Keratinocyte (primary cell): ENCODE data around the gene ELAVL3. TPM values are rescaled to one million over a fixed set of nuclear protein-coding genes. Genes with fewer than 3 reads are reported as not detected.

ENCODE experiments used
- DNase-seq: peaks from one replicate; pipeline ENCODE4 v3.0.0-alpha.2; 2011; ENCODE audit warnings: low read depth, missing footprints, low spot score
- FAIRE-seq: peaks from 2 replicates; lab custom pipeline; 2011; peaks lifted over from hg19 to GRCh38; lab: Jason Lieb, UNC
- H2AFZ ChIP-seq: 2 replicates; pipeline ENCODE4 v1.6.0; 2012; ENCODE audit warnings: low read length, control low read depth, inconsistent platforms; ENCODE audit not compliant: control insufficient read depth
- H3K27ac ChIP-seq: 2 replicates; pipeline ENCODE4 v1.5.1; 2011; ENCODE audit warnings: low read length; ENCODE audit not compliant: control insufficient read depth, insufficient read depth
- H3K27me3 ChIP-seq: 3 replicates; pipeline ENCODE4 v1.6.0; 2011; ENCODE audit warnings: low read length; ENCODE audit not compliant: control insufficient read depth, insufficient read depth; ENCODE audit errors: extremely low read depth
- H3K36me3 ChIP-seq, 2 experiments: 2 replicates in 1 of 2; 3 replicates in 1 of 2; pipeline ENCODE4 v1.5.1; 2011; ENCODE audit warnings: low read length in 2 of 2, mild to moderate bottlenecking in 1 of 2; ENCODE audit not compliant: control insufficient read depth in 2 of 2, insufficient read depth in 2 of 2; ENCODE audit errors: extremely low read depth in 1 of 2
- H3K4me1 ChIP-seq: 3 replicates; pipeline ENCODE4 v1.5.1; 2011; ENCODE audit warnings: low read length; ENCODE audit not compliant: control insufficient read depth, insufficient read depth; ENCODE audit errors: extremely low read depth
- H3K4me2 ChIP-seq: 3 replicates; pipeline ENCODE4 v1.6.0; 2011; ENCODE audit warnings: low read depth, low read length; ENCODE audit not compliant: control insufficient read depth, insufficient read depth; ENCODE audit errors: extremely low read depth
- H3K4me3 ChIP-seq, 3 experiments: fragments of 200-600 bp in 1 of 3; sonication (generic) in 1 of 3; 2 replicates in 2 of 3; 3 replicates in 1 of 3; pipeline ENCODE4 v1.5.1; 2011 to 2016; ENCODE audit warnings: low read length in 3 of 3, mild to moderate bottlenecking in 3 of 3, control low read depth in 2 of 3, inconsistent platforms in 1 of 3, low read depth in 1 of 3, mixed read lengths in 1 of 3, mixed run types in 1 of 3, moderate library complexity in 1 of 3; ENCODE audit not compliant: control insufficient read depth in 2 of 3, insufficient read depth in 2 of 3; ENCODE audit errors: extremely low read depth in 1 of 3
- H3K79me2 ChIP-seq: 2 replicates; pipeline ENCODE4 v1.6.0; 2012; ENCODE audit warnings: low read length; ENCODE audit not compliant: control insufficient read depth, insufficient read depth
- H3K9ac ChIP-seq: 3 replicates; pipeline ENCODE4 v1.6.0; 2011; ENCODE audit warnings: low read length; ENCODE audit not compliant: control insufficient read depth, insufficient read depth; ENCODE audit errors: extremely low read depth
- H3K9me1 ChIP-seq: 3 replicates; pipeline ENCODE4 v1.6.0; 2011; ENCODE audit warnings: low read length; ENCODE audit not compliant: control insufficient read depth, insufficient read depth; ENCODE audit errors: extremely low read depth
- H3K9me3 ChIP-seq: 2 replicates; pipeline ENCODE4 v1.5.1; 2012; ENCODE audit warnings: low read depth, low read length; ENCODE audit not compliant: control insufficient read depth
- H4K20me1 ChIP-seq: 3 replicates; pipeline ENCODE4 v1.6.0; 2011; ENCODE audit warnings: low read length; ENCODE audit not compliant: control insufficient read depth, insufficient read depth; ENCODE audit errors: extremely low read depth
- CTCF ChIP-seq, 3 experiments: IDR thresholded peaks in 1 of 3; conservative IDR thresholded peaks in 1 of 3; optimal IDR thresholded peaks in 1 of 3; 2 replicates in 2 of 3; 3 replicates in 1 of 3; pipeline versions ENCODE3 to v1.5.1; 2011; ENCODE audit warnings: low read length in 3 of 3, mild to moderate bottlenecking in 3 of 3, moderate library complexity in 2 of 3, control low read depth in 1 of 3, inconsistent platforms in 1 of 3; ENCODE audit not compliant: insufficient read depth in 2 of 3; ENCODE audit errors: extremely low read depth in 1 of 3
- EZH2 ChIP-seq: IDR thresholded peaks from one replicate; pipeline ENCODE4 v1.6.1; 2012; ENCODE audit warnings: inconsistent platforms, mild to moderate bottlenecking, low read length, moderate library complexity
- dilution Hi-C: fragments of 300-500 bp; cut with MboI; formaldehyde crosslinking; loops from one replicate; pipeline ENCODE4 v1.7.0; 2020; ENCODE audit warnings: low sequenced_read_pairs; ENCODE audit not compliant: extremely low pct_ligation_motif_present
- polyA plus RNA-seq, 5 experiments: library from polyadenylated mRNA; depleted of rRNA in 3 of 5; stranded (reverse) in 3 of 5; stranded (forward) in 1 of 5; unstranded in 1 of 5; fragments of >200 nt; gene quantifications; 1 replicate in 1 of 5; 2 replicates in 3 of 5; 3 replicates in 1 of 5; pipeline versions ENCODE4 v1.2.1 to v1.2.3, GENCODE V29; 2011 to 2012; ENCODE audit warnings: missing spikeins in 2 of 5, low read depth in 1 of 5, low replicate concordance in 1 of 5

ELAVL3 gene
- polyA plus RNA-seq, 1 donor (not counting 4 experiments of a cell fraction or from before 2014, with no cell fraction given), result not detected

- Histone ChIP-seq H3K9me1 (no peaks in the 10 kb centered on the region), H3K79me2 (no peaks in the 10 kb centered on the region), H3K9me3 (no peaks in the 10 kb centered on the region), H3K4me2 (no peak overlapping the region), H2AFZ (no peak overlapping the region), H3K27me3 (peaks cover 20% of the 10 kb centered on the region), H3K27ac (no peak overlapping the region), H3K9ac (no peak overlapping the region), H3K4me3 (no peak overlapping the region), H3K4me1 (peaks cover 15% of the 10 kb centered on the region), H3K36me3 (no peaks in the 10 kb centered on the region), H4K20me1 (no peaks in the 10 kb centered on the region)
- no peak for FAIRE-seq
- dilution Hi-C loops, result no loop called here
- DNase-seq, result no peak
- TF ChIP-seq EZH2 (no peak), CTCF (optimal IDR thresholded peaks at IDR 0.05 in 1 of 3, IDR thresholded peaks at IDR 0.05 in 1 of 3, conservative IDR thresholded peaks at IDR 0.05 in 1 of 3; ENCODE audit: extremely low read depth in 1 of 3, insufficient read depth in 2 of 3, low read length in 3 of 3) (no peak)
These were observed 54.2 kb downstream of the ELAVL3 start for GRCh38 chr19:11426656-11427055.

GRCh38 chr19:11425719-11426457, 55.0 kb downstream of the ELAVL3 start:
- dilution Hi-C loops, result no loop called here
- no peak for DNase-seq
- H3K9me3 ChIP-seq, result no peaks in the 10 kb centered on the region
- H3K36me3 ChIP-seq, result no peaks in the 10 kb centered on the region
- H3K79me2 ChIP-seq, result no peaks in the 10 kb centered on the region
- no peak overlapping the region for H3K27ac ChIP-seq
- no peaks in the 10 kb centered on the region for H4K20me1 ChIP-seq
- TF ChIP-seq EZH2, result no peak
- H3K9me1 ChIP-seq, result no peaks in the 10 kb centered on the region
- no peak overlapping the region for H3K4me2 ChIP-seq
- peaks cover 17% of the 10 kb centered on the region for H3K4me1 ChIP-seq
- H3K27me3 ChIP-seq, result peaks cover 28% of the 10 kb centered on the region
- no peak overlapping the region for H2AFZ ChIP-seq
- no peak overlapping the region for H3K9ac ChIP-seq
- no peak overlapping the region for H3K4me3 ChIP-seq
- FAIRE-seq, result no peak
